Measurements from ENCODE around the gene HOMER1.
"Not testable (repeated sequence)": the region's sequence is repeated elsewhere in the genome, so short reads cannot be mapped to it uniquely, and the experiment has no call there.

Gene HOMER1

DNA sequence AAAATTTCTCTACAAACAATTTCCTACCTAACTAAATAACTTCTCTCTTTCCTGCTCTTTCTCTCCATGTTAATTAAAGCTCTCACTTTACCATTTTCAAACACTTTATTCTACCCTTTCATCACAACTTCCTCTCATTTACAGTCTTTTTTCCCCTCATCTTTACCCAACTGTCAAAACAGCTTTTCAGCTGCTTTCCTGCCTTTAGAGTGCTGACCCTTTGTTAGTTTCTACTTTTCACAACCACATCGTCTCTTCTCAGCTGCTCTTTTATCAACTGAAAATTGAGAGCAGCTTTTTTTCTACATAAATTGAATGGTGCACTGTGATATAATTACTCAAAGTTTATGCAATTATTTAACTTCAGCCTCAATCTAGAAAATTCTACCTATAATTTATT, 3.1 kb upstream of the HOMER1 start:
- FAIRE-seq: no peak

DNA sequence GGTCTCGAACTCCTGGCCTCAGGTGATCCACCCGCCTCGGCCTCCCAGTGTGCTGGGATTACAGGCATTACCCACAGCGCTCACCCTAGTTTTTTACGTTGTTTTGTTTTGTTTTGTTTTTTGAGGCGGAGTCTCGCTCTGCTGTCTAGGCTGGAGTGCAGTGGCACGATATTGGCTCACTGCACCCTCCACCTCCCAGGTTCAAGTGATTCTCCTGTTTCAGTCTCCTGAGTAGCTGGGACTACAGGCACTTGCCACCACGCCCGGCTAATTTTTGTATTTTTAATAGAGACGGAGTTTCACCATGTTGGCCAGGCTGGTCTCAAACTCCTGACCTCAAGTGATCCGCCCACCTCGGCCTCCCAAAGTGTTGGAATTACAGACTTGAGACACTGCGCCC, 2.4 kb upstream of the HOMER1 start:
- FAIRE-seq: not testable (repeated sequence)

DNA sequence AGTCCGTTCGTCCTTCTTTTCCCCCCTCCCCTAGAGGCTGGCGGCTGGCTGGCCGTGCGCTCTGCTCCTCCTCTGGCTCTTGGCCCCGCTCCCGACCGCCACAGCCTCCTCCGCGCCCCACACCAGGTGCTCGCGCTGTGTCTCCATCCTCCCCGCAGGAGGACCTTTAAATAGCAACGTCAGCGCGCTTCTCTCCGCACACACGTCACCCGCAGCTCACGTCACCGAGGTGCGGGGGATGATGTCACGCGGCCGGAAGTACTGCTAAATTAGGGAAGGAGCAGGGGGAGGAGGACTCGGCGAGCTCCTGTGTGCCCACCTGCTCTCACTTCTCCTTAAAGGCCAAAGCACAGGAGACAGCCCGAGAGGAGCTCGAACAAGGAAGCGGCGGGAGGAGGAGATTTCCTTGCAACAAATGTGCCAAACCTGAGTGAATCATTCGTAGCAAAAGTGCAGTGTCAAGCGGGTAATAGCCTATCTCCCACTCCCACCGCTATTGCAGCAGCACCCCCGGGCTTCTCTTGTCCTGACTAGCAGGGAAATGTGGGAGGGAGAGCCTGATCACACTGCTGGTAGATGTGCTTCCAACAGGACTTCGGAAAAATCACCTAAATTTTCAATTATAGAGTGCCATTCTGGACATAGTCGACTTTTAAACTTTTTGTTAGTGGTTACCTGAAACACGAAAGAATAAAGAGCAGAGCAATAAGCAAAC, 614 bp upstream of the HOMER1 start:
- FAIRE-seq: no peak

DNA sequence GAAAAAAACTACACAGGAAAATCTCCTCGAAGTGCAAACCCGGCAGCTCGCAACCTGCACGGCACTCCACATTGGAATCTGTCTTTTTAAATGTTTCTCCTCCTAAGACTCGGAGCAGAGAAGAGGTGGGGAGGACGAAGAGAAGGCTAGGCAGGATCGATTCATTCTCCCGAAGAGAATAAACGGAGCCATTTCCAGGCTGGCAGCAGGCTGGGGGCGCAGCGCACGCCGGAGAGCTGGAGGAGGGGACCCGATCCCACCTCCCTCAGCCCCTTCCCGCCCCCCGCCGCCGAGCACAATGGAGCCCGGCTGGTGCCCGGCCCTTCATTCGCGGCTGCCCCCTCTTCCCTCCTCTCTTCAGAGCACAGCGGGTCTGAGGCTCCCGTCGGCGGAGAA, 628 bp downstream of the HOMER1 start:
- no peak for FAIRE-seq

DNA sequence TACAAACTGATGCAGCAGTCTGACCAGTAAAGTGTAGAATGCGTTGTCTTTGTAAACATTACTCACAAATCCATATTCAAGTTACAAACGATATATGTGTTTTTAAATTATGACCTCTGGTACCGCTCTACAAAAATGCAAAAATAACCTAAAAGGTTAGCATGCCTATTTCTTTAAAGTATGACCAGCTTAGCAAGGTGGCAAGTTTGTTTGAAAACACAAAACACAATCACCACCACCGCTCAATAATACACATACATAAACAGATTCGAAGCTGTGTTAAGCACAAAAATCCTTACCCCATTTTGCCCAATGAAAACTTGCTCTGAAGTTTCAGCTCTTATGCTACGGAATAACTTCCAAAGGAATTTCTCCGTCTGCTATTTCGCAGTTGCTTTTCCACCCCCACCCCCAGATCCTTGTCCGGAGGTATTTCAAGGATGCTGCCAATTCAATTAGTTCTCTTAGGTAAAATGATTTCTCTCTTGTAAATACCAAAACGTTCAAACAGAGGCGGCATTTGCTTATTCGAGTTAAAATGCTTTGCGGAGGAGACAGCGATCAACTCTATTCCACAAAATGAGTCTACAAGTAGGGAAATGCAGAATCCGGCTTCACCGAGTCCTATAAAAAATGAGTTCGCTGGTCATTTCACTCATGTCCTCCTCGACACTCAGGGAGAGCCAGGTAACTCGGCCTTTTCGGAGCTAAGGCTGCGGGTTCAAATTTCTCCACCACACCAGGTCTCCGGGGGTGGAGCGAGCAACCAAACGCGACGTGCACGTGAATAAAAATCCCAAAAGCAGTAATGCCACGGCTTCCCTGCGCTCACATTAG, 1.2 kb downstream of the HOMER1 start:
- no peak for FAIRE-seq

DNA sequence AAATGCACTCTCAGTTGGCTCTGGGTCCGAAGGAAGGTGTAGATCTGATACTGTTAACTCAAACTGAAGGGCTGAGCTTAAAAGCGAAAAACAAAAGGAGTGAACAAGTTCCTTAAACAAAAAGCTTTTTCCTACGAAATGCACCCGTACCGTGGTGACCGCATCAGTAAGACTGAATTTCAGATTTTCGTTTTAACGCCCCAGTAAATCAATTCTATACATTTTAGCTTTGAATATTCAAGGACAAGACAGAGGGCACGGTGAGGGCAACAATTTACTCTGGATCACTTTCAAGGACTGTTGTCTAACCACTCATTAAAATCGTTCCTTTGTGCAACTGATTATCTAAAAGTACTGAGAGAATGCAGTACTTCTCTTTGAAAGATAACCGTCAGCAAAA, 1.9 kb downstream of the HOMER1 start:
- FAIRE-seq: no peak

DNA sequence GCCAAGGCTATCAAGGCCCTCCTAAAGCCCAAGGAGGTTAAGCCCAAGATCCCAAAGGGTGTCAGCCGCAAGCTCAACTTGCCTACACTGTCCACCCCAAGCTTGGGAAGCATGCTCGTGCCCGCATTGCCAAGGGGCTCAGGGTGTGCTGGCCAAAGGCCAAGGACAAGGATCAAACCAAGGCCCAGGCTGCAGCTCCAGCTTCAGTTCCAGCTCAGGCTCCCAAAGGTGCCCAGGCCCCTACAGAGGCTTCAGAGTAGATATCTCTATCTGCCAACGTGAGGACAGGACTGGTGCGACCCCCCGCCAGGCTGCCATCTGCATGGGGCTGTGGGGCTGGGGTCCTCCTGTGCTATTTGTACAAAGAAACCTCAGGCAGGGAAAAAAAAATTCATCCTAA, 3.3 kb downstream of the HOMER1 start:
- FAIRE-seq: no peak

DNA sequence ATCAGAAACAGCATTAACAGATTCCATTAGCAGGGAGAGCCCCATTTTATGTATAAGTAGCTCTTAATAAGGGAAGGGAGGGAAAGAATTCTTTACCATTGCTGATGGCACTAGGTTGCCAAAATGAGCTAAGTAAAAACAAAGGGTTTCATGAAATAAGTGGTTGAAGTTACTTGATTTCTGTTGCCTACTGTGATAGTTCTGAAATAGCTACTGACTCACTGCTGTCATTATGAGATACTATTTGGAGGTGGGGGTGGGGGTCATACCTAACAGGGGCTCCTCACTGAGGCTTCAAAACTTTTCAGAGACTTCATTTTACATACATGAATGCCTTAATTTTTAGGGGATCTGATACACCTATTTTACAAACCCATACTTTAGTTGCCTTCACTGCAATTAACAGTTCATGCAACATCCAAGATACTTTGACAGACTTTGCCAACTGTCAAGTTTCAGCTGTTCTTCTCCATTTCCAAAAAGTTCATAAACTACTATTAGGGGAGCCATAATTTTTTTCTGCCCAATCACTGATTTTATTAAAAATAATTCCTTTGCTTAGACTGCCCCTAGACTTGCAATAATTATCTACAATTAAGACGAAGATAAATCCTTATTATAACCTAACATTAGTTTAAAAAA, 4.6 kb downstream of the HOMER1 start:
- no peak for FAIRE-seq

DNA sequence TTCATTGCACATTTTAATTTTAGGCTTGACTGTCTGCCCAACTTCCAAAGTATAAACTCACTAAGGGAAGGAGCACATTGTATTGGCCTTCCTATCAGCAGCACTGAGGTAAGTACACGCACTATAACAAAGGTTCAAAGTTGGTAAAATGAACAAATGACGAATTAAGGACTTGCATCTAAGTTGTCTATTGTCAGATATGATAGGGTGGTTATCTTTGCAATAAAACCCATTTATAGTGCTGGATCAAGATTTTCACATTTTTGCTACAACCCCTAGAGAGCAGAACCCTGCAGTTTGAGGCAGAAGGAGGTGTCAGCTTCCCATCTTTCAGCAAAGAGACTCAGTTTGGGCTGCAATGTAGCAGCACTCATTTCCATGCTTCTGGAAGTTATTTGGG, 5.1 kb downstream of the HOMER1 start:
- FAIRE-seq: no peak

DNA sequence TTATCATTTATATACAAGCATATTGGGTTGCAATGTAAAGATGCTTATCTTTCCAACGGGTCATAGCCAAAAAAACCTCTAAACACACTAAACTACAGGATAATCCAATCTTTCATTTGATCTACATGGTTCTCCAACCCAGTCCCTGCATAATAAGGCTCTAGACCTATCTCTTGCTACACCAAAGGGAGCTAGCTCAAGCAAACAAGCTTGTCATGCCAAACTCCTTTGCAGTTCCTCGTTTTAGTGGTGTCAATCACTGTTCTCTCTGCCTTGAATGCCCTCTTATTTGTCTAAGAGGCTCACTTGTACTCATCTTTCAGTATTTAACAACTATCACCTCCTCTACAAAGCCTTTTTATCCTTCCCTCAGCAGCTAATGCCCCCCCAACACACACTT, 5.6 kb downstream of the HOMER1 start:
- no peak for FAIRE-seq

DNA sequence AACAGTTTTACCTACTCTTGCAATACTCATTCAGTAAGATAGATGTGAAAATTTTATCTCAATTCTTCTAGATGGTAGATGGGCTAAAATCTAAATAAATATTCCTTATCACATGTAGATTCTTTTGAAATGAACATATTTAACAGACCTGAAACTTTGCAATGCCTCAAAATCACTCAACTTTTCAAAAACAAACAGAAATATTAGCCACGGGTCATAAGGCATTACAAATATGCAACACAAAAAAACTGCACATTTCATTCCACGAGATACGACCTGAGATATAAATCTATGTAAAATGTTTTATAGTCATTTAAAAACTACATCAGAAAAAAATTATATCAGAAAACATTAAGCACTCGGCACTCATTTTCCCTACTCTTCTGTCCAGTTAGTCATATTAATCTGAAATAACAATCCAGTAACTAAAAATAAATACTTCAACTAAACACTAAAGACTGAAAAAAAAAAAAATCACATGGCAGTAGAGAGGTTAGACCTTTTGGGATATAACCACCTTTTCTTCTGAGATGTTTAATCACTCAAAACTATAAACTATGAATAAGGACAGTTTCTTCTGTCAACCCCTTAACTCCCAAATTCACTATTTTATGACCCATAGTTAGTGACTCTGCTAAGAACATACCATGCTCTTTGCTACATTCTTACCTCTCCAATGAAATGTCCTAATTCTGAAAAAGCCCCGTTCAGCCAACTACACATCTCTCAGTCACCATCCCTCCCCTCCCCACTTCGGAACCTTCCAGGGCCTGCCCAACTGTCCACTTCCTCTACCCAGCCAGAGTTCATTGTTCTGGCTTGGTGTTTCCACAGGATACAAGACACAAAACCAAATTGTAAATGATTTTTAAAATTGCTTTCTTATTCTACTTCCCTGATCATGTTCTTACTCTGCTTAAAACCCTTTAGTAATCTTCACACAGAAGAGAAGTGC, 6.4 kb downstream of the HOMER1 start:
- no peak for FAIRE-seq

DNA sequence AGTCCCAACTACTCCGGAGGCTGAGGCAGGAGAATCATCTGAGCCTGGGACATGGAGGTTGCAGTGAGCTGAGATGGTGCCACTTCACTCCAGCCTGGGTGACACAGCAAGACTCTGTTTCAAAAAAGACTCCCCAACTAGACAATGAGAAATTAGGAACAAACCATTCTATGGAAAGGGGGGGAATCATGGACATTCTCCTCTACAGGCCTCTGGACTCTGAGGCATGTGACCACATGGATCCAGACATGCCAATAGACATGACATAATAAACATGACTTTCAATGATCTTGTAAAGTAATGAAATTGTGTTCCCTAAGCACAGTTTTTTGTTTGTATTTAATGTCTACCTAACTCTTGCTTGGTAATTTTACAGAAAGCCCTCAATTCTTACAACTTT, 8.8 kb downstream of the HOMER1 start:
- no peak for FAIRE-seq

DNA sequence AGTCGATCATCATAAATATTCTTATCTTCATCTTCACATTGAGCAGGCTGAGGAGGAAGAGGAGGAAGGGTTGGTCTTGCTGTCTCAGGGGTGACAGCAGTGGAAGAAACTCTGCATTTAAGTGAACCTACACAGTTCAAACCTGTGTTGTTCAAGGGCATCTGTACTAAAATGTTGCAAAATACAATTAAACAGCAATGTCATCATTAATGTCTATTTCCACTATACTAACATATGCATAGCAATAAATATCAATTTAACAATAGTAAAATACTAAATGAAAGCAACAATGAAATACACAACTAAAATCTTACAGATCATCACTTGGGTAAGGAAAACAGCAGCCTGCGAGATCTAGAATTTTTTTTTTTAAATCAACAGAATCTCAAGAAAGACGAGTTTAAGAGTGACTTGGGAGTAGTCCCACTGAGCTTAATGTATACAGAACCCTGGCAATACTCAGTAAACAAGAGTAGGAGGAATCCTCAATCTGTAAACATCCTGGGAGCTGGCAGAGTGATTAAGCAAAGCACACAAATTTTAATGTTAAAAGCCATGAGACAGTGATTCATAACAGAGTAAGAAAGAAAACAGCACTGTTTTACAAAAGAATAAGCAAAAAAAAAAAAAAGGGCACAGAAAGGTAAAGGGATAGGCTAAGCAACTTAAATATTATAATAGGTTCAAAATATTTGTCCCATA, 10.0 kb downstream of the HOMER1 start:
- FAIRE-seq: no peak

DNA sequence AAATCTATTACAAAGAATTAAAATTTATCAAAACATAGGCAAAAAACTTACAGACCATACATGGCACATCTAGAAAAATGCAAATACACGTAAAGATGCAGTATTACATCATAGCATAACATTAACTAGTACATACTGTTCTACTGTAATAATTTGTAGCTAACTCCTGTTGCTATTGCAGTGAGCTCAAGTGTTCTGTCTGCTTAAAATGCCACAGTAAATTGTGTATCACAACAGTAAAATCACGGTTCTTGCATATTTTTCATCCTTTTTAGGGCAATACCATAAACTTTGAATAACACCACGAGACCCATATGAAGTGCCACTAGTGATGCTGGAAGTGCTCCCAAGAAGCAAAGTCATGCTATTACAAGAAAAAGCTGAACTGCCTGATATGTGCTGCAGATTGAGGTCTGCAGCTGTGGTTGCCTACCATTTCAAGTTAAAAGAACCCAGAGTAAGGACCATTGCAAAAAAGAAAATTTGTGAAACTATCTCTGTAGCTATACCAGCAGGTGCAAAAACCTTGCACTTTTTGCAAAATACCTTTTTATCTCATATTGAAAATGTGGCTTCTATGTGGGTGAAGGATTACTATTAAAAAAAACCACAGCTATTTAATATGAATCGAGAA, 14.2 kb downstream of the HOMER1 start:
- FAIRE-seq: no peak

DNA sequence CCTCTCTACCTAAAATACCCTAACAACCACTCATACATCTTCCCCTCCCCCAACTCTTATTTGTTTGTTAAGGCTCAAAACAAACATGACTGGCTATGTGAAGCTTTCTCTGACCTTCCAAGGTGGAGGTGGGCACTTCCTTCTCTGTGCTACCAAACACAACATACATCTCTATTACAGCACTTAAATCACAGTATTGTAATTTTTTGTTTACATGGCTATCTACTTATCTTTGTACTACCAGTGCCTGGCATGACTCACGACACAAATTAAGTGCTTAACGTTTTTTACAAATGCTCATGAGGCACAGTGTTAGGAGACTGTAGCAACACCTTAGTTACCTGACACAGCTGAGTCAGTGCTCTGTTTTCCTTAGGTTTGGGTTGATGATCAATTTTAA, 18.6 kb downstream of the HOMER1 start:
- FAIRE-seq: no peak

DNA sequence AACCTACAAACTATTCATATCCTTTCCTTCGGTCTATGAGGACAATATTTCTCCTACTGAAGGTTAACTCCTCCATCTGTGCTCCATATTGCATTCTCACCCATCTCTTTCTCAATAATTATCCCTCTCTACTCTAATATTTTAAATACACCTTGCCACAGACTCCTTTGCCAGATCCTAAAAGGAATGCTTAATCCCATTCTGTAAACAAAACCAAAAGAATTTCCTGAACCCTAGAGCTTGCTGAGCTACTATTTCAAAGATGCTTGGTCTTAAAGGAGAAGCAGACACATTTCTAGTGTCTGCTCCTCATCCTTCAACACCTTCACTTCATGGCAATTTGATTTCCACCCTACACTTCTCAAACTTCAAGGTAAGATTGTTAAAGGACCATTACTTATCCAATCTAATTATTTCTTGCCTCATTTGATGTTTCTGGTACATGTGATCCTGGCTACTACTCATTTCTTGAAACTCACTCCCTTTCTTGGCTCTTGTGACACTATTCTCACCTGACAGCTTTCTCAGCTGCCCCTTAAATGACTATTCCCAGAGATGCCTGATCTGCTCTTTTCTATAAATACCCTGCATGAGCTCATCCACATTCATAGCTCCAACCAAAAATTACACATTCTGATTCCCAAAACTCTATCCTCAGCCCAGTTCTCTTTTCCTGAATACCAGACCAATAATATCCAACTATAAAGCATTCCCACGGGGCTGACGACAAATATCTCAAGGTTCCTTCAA, 20.2 kb downstream of the HOMER1 start:
- FAIRE-seq: no peak

DNA sequence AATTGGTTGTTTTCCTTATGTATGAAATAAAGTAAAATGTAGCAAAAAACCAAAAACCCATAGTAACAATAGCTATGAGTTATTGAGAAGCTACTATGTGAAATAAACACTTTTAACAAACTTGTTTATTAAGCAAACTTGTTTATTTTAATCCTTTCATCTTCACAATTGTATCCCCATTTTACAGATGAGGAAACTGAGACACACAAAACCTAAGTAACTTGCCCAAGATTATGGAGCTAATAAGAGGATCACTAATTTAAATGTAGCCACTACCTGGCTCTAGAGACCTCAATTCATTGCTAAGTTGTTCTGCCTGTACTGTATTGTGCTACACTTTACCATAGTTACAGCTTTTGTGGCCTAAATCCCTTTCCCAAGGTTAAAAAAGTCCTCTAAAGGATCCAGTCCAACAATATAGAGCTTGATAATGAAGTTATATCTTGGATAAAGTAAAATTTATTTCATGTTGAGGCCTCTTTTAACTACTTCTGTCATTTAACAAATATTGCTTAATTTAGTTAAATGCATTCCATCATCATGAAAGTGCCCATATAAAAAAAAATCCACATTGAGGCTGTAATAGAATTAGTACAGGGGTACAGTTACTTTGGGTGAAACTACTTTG, 22.1 kb downstream of the HOMER1 start:
- no peak for FAIRE-seq

DNA sequence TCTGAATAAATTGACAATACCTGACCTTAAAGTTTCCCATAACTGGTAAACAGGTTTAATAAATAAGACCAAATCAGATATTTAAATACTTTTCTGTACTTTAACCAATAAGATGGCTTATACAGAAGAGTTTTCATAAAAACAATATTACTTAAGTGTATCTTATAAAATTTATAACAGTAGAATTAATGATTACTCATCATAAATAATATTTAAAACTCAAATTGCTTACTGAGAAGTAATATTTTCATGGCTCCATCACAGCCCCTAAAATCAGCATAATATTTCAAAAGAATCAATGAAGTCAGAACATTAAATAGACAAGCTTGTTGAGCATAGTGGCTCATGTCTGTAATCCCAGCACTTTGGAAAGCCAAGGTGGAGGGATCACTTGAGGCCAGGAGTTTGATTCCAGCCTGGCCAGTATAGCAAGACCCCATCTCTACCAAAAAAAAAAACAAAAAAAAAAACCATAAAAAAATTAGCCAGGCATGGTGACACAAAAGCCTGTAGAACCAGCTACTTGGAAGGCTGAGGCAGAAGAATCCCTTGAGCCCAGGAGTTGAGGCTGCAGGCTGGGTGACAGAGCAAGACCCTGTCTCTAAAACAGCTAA, 23.5 kb downstream of the HOMER1 start:
- FAIRE-seq: no peak

DNA sequence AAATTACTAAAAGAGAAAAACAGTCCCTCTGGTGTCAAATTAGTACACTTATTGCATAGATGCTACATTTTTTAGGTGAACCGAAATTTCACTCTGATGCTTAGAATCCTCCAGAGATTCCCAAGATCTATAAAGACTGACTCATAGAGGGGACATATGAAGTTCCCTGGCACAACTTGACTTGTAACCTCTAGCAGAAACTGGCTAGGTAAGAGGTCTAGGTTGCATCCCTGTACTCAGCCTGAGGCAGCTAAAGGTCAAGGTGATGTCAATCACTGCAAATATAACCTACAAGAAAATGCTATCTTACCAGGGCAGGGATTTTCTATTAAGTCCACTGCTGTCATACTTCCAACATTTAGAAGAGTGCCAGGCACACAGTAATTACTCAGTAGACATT, 24.2 kb downstream of the HOMER1 start:
- FAIRE-seq: no peak

DNA sequence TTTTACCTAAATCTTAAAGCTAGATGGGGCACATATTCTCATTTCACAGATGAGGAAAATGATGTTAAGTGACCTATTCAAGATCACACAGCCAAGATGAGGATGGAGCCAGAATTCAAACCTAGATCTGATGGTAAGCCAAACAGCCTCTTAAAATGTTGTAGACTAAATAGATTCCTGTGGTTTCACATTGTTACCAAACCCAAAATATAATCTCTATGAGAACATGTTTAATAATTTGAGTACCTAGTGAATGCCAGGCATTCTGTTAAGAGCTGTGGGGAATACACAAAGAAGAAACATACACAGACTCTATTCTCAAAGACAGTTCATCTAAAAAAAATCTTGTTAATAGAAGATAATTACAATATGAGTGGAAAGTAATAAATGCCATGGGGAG, 25.2 kb downstream of the HOMER1 start:
- FAIRE-seq: no peak

Data from colon (tissue), 2 donors.